Prostate gland (tissue), 2 donors: ENCODE data around the gene BATF2. TPM values are rescaled to one million over a fixed set of nuclear protein-coding genes. Genes with fewer than 3 reads are reported as not detected.

ENCODE experiments used
- DNase-seq: peaks from one replicate; pipeline ENCODE4 v3.0.0-alpha.2; 2019; ENCODE audit warnings: low spot score
- H3K27ac ChIP-seq, 2 donors: fragments of 200-600 bp; sonication (generic); 2 replicates each; pipeline ENCODE4 v1.5.1; 2017 to 2019
- H3K27me3 ChIP-seq: fragments of 200-600 bp; sonication (generic); replicated peaks from 2 replicates; pipeline ENCODE4 v1.5.1; 2019; ENCODE audit not compliant: insufficient read depth
- H3K36me3 ChIP-seq, 2 donors: fragments of 200-600 bp; sonication (generic); 1 replicate in 1 of 2; 2 replicates in 1 of 2; pipeline versions ENCODE4 v1.5.1 to v1.8.1; 2017 to 2019
- H3K4me1 ChIP-seq: fragments of 200-600 bp; sonication (generic); replicated peaks from 2 replicates; pipeline ENCODE4 v1.5.1; 2019
- H3K4me3 ChIP-seq, 2 donors: fragments of 200-600 bp; sonication (generic); 2 replicates each; pipeline ENCODE4 v1.5.1; 2017 to 2019
- H3K9me3 ChIP-seq: fragments of 200-600 bp; sonication (generic); 2 replicates; pipeline ENCODE4 v1.5.1; 2017
- POLR2A ChIP-seq: fragments of 450-650 bp; IDR thresholded peaks from one replicate; pipeline ENCODE4 v1.6.1; 2016; ENCODE audit warnings: antibody characterized with exemption, mild to moderate bottlenecking
- POLR2AphosphoS5 ChIP-seq: sonication (generic); formaldehyde crosslinking; IDR thresholded peaks from one replicate; pipeline ENCODE4 v1.6.1; 2017; ENCODE audit warnings: antibody characterized with exemption
- WGBS: methylation state at CpG from one replicate; pipeline ENCODE4 v1.1.5; 2018; 5-methylcytosine and 5-hydroxymethylcytosine counted together
- intact Hi-C: fragments of 100-400 bp; cut with DNase I; formaldehyde crosslinking; loops from one replicate; pipeline ENCODE4 v1.14.2; 2022
- total RNA-seq, 2 donors: library from RNA; depleted of rRNA; stranded (reverse); fragments of >200 nt; gene quantifications; one replicate each; pipeline ENCODE4 v1.1.0, GENCODE V29; 2016
- TF ChIP-seq, protein P1 (sequence below), 4 experiments: fragments of 200-600 bp in 2 of 4; fragments of 450-650 bp in 2 of 4; sonication (generic) in 2 of 4; IDR thresholded peaks; 1 replicate in 3 of 4; 2 replicates in 1 of 4; pipeline ENCODE4 v1.5.1; 2016 to 2019; ENCODE audit warnings: antibody characterized with exemption in 4 of 4, mild to moderate bottlenecking in 2 of 4, moderate library complexity in 2 of 4

The BATF2 gene
- total RNA-seq, 2 donors from 2014 or later, result 1.5 TPM

DNA sequence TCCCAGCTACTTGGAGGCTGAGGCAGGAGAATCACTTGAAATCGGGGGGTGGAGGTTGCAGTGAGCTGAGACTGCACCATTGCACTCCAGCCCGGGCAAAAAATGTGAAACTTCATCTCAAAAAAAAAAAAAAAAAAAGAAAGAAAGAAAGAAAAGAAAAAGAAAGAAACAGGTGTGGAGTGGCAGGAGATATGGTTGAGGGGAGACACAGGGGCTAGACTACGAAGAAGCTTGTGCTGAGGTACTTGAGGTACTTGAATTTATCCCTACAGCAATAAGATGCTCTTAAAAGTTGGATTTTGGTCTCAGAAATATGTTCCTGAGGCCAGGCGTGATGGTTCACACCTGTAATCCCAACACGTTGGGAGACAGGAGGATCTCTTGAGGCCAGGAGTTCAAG lies 22.6 kb downstream of the BATF2 start:
- Histone ChIP-seq H3K4me3 (no peak overlapping the region), H3K4me1 (no peaks in the 10 kb centered on the region), H3K27me3 (no peaks in the 10 kb centered on the region), H3K9me3 (no peaks in the 10 kb centered on the region), H3K36me3 (no peaks in the 10 kb centered on the region), H3K27ac (no peak overlapping the region)
- 76% methylated on average over 5 of the region's 5 CpGs for WGBS
- DNase-seq, result no peak
- TF ChIP-seq POLR2AphosphoS5, result no peak
- TF ChIP-seq, protein P1, sequence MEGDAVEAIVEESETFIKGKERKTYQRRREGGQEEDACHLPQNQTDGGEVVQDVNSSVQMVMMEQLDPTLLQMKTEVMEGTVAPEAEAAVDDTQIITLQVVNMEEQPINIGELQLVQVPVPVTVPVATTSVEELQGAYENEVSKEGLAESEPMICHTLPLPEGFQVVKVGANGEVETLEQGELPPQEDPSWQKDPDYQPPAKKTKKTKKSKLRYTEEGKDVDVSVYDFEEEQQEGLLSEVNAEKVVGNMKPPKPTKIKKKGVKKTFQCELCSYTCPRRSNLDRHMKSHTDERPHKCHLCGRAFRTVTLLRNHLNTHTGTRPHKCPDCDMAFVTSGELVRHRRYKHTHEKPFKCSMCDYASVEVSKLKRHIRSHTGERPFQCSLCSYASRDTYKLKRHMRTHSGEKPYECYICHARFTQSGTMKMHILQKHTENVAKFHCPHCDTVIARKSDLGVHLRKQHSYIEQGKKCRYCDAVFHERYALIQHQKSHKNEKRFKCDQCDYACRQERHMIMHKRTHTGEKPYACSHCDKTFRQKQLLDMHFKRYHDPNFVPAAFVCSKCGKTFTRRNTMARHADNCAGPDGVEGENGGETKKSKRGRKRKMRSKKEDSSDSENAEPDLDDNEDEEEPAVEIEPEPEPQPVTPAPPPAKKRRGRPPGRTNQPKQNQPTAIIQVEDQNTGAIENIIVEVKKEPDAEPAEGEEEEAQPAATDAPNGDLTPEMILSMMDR (IDR thresholded peaks at IDR 0.05), result no peak
- TF ChIP-seq POLR2A, result no peak
- intact Hi-C loops, result no loop called here

GRCh38 chr11:64971421-64972233 lies 25.1 kb downstream of the BATF2 start, which contains the start of gene MAJIN:
Gene MAJIN (minus strand): TSS chr11:64972108. CDS start chr11:64959405, 12,703 bp downstream.
- intact Hi-C loops, result no loop called here
- DNase-seq, result peak; percentile 55
- H3K4me1 ChIP-seq, result no peaks in the 10 kb centered on the region
- H3K4me3 ChIP-seq, result peak within 1 kb of the TSS in 1 of 2 donors; percentile 35
- H3K36me3 ChIP-seq, result no peaks in the 10 kb centered on the region
- no peak within 1 kb of the TSS for H3K27ac ChIP-seq
- TF ChIP-seq POLR2AphosphoS5 (peak; percentile 88), POLR2A (no peak)
- H3K27me3 ChIP-seq, result no peaks in the 10 kb centered on the region
- WGBS, result 18% methylated on average over 61 of the region's 69 CpGs
- no peaks in the 10 kb centered on the region for H3K9me3 ChIP-seq

GRCh38 chr11:64970731-64971151 lies 26.0 kb downstream of the BATF2 start:
- H3K4me3 ChIP-seq, result no peak overlapping the region
- no peak for DNase-seq
- H3K27me3 ChIP-seq, result no peaks in the 10 kb centered on the region
- H3K36me3 ChIP-seq, result no peaks in the 10 kb centered on the region
- TF ChIP-seq, protein P1 (IDR thresholded peaks at IDR 0.05), result no peak
- TF ChIP-seq POLR2A (no peak), POLR2AphosphoS5 (no peak)
- intact Hi-C loops, result no loop called here
- H3K9me3 ChIP-seq, result no peaks in the 10 kb centered on the region
- no peak overlapping the region for H3K27ac ChIP-seq
- 72% methylated on average over 8 of the region's 8 CpGs for WGBS
- no peaks in the 10 kb centered on the region for H3K4me1 ChIP-seq

GRCh38 chr11:64969209-64969608 lies 27.6 kb downstream of the BATF2 start:
- intact Hi-C loops, result no loop called here
- H3K9me3 ChIP-seq, result no peaks in the 10 kb centered on the region
- H3K27ac ChIP-seq, result no peak overlapping the region
- H3K4me1 ChIP-seq, result no peaks in the 10 kb centered on the region
- TF ChIP-seq, protein P1 (IDR thresholded peaks at IDR 0.05), result no peak
- no peak for TF ChIP-seq POLR2AphosphoS5
- no peak for TF ChIP-seq POLR2A
- H3K27me3 ChIP-seq, result no peaks in the 10 kb centered on the region
- 48% methylated on average over 5 of the region's 5 CpGs for WGBS
- no peaks in the 10 kb centered on the region for H3K36me3 ChIP-seq
- no peak for DNase-seq
- no peak overlapping the region for H3K4me3 ChIP-seq

DNA sequence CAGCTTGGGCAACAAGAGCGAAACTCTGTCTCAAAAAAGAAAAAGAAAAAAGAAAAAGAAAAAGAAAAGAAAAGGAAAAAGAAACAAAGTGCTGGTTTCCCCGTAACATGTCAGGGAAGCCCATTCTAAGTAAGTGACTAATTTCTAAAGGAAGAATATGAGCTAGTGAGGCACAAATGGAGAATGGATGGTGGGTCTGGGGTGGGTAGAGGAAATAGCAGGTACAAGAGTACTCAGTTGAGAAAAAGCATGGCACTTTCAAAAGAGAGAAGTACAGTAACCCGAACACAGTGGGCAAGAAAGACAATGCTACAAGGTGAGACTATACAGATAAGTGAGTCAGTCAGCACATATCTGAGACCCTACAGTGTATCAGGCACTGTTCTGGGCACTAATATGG lies 29.4 kb downstream of the BATF2 start:
- Histone ChIP-seq H3K36me3 (no peaks in the 10 kb centered on the region), H3K4me1 (no peaks in the 10 kb centered on the region), H3K9me3 (no peaks in the 10 kb centered on the region), H3K4me3 (no peak overlapping the region), H3K27ac (no peak overlapping the region), H3K27me3 (no peaks in the 10 kb centered on the region)
- TF ChIP-seq POLR2A, result no peak
- TF ChIP-seq, protein P1 (IDR thresholded peaks at IDR 0.05), result no peak
- no peak for TF ChIP-seq POLR2AphosphoS5
- DNase-seq, result no peak
- 90% methylated on average over 3 of the region's 3 CpGs for WGBS
- intact Hi-C loops, result no loop called here
